Occipital lobe (tissue), 2 donors: ENCODE measurements around the gene TDRKH. TPM values are rescaled to one million over a fixed set of nuclear protein-coding genes. Genes with fewer than 3 reads are reported as not detected.

Source experiments
- DNase-seq: peaks from one replicate; lab custom pipeline; 2025; lab: John Stamatoyannopoulos, UW
- total RNA-seq: library from RNA; depleted of rRNA; stranded (reverse); fragments of >200 nt; gene quantifications from one replicate; pipeline ENCODE4 v1.2.3, GENCODE V29; 2014

TDRKH gene, protein sequence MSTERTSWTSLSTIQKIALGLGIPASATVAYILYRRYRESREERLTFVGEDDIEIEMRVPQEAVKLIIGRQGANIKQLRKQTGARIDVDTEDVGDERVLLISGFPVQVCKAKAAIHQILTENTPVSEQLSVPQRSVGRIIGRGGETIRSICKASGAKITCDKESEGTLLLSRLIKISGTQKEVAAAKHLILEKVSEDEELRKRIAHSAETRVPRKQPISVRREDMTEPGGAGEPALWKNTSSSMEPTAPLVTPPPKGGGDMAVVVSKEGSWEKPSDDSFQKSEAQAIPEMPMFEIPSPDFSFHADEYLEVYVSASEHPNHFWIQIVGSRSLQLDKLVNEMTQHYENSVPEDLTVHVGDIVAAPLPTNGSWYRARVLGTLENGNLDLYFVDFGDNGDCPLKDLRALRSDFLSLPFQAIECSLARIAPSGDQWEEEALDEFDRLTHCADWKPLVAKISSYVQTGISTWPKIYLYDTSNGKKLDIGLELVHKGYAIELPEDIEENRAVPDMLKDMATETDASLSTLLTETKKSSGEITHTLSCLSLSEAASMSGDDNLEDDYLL
- 17.6 TPM for total RNA-seq

DNA sequence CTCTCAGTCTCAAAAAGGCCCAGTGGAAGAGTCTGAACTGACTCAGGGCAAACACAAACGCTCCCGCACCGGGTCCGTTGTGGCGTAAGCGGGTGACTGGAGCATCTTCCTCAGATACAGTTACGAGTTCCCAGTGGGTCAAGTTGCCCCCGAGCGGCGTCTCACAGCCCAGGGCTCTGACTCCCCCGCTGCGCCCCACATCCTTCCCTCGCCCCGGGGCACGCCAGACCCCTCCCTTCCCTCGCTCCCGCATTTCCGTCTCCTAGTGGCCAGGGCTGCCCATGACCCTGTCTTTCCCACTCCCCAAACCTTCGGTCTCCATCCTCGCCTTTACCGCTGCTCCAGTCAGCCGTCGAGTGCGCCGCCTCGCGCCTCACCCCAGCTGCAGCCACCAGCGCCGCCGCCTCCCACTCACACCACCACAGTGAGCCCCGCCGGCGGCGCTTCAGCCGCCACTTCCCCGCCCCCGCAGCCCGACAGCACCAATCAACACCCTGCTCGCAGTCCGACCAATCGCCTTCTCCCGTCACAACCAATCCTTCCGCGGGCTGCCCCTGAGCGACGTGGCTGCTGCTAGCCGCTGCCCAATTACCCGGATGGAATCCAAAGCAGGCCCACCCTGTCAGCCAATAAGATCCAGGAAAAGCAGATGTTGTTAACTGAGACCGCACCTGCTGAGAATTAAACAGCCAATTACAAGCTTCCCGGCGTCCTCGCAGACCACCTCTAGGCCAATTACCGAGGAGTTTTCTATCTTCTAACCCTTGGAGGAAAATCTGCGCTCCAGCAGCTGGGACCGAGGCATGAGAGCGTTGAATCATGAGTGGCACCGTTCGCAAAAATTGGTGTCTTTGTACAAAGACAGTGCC is at the start of gene TDRKH:
TSS of gene TDRKH (minus strand) at position 430 of the 869 bp plus-strand sequence. CDS start 7,478 bp downstream, outside the sequence.
- DNase-seq: peak; percentile 98

DNA sequence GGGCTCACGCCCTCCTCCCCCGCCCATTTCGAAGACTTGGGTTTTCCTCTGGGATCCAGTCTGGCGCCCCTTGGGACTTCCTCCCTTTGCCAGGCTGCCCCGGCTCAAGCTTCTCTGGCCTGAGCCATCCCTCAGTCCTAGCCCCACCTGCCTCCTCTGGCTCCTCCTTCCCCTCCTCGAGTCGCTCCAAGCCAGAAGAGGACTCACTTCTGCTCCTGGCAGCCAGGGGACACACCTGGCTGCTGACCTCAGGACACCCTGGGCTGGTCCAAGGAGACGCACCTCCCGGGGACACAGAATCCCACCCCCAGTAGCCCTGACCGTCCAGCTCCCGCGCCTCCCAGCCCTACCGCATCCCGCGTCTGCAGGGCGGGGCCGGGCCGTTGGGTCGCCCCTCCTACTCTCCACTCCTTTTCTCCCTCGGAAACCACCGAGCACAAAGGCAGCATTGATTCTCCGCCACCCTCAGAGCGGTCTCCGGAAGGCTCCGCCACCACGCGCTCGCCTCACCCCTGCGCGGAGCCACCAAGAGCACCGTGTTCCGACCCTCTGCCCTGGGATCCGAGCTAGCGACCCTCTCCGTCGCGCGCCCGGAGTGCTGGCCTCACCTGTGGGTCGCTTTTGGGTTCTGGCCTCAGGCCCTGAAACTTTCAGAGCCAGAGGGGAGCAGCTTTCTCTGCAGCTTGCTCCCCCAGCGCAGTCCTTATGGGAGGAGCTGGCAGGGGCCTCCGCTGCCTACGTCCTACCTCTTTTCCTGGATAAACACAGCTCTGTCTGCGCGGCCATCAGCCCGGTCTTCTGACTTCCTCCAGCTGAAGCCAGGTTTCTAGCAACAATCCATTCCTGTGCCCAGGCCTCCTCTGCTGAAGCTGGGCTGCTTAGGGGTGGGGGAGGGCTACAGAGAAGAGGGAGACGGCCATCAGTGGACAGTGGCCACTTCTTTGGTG is 49.4 kb upstream of the TDRKH start, which contains the start of gene C2CD4D:
TSS of gene C2CD4D (minus strand) at position 364 of the 947 bp plus-strand sequence. CDS start 831 bp downstream, outside the sequence.
- peak; percentile 74 for DNase-seq

DNA sequence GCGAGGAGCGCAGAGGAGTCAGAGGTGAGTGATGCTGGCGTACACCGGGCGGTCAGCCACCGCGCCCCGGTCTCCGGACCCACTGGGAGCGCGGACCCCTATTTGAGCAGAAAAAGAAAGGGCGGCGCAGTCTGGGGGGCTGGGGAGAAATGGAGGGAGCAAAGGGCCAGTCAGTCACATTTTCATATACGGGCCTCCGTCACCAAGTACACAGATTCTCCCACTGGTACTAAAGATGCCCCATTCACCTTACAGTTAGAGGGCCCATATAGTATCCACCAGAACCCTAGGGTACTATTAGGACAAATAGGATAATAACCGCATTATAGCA is 48.7 kb upstream of the TDRKH start:
- no peak for DNase-seq

DNA sequence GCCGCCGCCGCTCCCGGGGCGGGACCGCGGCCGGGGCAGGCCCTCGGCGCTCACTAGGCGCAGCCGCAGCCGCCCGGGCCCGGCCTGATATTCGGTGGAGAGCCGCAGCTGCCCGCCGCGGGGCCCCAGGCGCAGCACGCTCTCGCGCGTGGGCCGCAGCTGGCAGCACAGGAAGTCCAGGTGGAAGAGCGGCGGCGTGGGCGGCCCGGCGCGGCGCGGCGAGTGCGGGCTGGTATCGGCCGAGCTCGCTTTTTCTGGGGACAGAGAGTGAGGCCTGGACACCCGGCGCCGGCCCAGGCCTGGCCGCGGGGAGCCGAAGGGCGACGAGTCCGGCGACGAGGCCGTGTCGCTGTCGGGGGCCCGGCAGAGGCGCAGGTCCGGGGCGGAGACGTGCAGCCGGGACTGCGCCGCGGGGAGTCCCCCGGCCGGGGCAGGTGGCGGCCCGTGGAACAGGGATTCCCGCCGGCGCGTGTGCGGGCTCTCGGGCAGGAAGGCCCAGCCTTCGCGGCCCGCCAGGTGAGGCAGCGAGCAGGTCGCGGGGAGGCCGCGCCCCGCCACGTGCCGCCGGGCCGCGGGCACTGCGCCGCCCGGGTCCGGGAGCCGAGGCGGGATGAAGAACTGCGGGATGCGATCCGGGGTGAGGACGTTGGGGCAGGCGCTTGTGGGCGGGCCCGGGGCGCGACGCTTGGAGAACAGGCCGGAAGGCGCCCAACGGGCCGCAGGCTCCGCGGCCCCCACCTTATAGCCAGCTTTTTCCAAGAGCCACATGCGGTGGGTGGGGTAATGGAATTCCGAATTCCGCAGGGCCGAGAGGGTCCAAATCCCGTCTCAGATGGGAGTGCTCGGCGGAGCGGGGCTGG is 48.2 kb upstream of the TDRKH start:
- no peak for DNase-seq

DNA sequence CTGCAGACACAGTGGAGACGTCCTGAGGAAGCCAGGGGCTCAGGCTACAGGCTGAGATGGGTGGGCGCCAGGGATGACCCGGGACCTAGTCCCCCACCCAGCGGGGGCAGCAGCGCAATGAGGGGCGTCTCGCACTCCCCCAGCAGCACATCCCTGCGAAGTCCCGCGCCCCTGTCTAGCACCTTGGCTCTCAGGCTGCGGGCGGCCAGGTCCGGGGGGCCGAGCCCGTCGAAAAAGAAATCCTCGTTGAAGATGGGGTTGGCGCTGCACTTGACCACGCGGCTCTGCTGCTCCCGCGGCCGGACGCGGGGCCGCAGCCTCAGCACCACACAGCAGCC is 47.6 kb upstream of the TDRKH start:
- no peak for DNase-seq

DNA sequence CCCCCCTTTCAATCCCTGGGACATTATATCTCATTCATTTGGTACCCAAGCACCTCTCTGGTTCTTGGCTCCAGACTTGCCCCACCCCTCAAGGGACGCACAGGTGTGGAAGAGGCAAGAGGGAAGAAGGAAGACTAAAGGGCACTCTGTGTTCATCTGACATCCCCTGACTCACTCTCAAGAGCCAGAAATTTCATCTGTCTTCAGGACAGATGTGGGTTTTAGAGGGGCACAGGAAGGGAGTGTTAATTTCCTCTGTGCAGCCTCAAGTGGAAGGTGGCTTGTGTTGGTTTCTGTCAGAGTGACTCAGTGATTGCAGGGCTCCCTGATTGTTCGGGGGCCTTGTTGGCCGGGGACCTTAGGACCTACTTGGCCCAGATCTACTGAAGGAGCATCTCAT is 46.9 kb upstream of the TDRKH start:
- DNase-seq: no peak

DNA sequence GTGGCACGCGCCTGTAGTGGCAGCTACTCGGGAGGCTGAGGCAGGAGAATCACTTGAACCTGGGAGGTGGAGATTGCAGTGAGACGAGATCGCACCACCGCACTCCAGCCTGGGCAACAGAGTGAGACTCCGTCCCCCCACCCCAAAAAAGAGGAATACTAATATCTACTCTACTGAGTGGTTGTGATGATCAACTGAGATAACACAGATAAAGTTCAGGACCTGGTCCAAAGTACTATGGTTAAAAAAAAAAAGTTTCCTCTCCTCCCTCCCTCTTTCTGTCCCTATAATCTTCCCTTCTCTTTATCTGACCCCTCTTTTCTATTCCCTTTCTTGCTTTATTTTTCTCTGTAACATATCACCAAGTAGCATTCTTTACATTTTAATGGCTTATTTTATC is 45.3 kb upstream of the TDRKH start:
- DNase-seq: no peak

DNA sequence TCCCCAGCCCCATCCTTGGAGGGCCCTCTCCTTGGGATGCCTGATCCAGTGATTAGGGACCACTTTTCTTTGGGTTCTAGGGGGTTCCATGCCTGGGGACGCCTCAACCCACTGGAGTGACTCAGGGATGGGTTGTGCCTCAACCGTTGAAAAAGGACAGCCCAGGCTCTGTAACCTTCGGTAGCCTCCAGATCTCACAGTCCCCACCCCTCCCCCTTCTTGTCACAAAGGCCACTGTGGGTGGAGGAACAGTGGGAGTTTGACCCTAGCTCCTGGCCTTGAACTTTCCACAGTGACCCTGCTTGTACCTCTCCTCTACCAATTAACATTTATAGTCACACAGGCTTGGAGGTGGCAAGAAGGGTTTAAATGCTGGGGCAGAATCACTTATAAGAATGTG is 43.9 kb upstream of the TDRKH start:
- DNase-seq: no peak

DNA sequence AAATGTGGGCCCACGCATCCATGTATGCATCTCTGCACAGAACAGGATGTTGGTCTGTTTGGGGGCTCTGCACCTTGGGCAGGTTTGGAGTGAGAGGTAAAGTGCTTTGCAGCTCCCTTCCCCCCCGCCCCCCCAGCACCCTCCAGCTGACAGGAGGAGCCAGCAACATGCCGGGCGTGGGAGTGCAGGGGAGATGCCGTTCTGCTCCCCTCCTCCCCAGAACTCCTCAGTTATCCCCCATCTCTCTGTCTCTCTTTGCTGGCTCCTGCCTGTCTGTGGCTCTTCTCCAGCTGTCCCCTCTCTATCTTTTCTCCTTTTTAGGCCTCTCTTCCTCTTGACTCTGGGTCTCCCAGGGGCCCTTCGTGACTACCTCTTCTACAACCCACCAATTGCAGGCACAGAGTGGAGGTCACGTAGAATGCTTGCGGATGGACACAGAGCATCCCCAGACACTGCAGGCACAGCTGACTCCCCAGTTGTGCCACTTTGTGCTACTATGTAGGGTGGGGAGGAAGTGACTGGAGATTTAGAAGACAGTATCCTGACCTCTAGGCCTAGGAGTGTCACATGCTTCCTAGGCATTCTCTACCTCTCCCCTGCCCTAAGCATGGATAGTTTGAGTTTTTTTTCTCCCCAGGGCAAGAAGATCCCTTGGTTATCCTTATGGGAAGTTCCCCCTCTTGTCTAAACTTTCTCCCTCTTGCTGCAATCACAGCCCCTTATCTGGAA is 43.0 kb upstream of the TDRKH start:
- DNase-seq: no peak

DNA sequence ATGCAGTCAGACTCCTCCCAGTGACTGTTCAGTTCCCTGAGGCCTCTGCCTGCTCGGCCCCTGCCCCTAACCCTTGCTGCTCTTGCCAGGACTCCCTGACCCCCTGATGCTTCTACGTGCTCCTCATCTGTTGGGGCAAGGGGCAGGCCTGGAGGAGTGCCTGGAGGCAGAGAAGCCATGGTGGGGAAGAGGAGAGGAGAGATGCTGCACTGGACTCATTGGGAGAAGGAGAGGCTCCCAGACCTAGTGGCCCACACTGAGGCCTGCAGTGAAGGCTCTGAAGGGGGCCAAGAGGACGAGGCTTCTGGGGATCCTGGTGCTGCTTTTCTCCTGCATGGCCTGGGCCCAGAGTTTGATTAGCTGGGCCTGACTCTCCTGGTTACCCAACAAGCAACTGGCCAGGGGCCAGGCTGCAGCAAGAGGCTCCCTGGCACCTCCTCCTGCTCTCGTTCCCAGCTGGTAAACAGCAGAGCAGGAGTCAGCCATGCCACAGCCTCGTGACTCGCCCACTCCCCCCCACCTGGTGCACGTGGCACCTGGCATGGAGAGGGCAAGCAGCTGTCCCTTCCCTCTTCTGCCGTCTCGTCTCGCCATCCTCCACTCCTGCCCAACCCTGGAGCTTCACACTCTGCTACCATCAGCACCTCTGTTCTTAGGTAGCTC is 42.1 kb upstream of the TDRKH start:
- peak; percentile 21 for DNase-seq

DNA sequence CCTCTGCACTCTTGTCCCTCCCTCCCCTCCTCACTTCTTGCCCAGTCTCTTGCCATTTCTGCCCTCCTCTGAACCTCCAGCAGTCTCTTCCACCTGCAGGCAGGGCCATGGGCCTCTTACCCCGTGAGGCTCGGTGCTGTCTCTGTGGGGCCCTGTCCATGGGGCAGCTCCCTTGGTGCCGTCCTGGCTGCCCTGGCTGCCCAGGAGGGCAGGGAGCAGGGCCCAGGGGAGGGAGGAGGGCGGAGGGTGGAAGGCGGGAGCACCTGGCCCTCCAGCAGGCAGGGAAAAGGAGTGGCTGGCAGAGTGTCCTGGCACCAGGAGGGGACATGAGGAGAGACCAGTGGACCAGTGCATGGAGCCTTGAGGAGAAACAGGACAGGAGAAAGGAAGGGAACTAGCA is 41.3 kb upstream of the TDRKH start, which contains the start of gene RORC:
TSS of gene RORC (minus strand) at position 198 of the 400 bp plus-strand sequence. CDS start at position 160, 38 bp downstream.
- DNase-seq: no peak

DNA sequence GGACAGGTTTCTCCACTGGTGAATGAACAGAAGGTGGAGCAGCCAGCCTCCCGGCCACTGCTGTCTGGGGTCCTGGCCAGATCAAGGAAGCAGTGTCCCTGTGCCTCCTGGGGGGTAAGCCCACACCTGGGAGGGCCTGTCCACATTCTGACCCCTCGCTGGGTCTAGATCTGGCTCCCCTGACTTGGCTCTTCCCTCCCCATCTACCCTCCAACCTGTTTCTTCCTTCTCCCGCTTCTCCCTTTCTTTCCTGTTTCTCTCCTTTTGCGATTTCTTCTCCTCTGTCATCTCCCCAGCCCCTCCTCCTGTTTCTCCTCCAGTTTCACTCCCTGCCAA is 40.9 kb upstream of the TDRKH start:
- no peak for DNase-seq

DNA sequence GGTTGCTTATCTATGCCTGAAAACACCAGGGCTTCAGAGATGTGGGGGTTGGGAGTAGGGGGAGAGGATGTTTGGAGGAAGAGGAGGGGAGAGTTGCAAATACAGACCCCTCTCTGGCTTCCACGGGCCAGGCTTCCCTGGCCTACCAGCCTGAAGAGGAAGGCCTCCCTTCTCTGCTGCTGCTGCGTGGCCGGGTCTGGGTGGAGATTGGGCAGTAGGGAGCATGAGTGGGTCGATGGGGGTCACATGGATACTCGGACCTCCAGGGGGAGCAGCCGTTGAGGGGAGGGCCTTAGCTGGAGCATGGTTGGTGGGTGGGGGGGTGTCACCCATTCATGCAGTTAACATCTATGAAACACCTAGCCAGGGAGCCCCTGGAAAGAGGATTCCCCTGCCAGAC is 39.8 kb upstream of the TDRKH start:
- DNase-seq: no peak

DNA sequence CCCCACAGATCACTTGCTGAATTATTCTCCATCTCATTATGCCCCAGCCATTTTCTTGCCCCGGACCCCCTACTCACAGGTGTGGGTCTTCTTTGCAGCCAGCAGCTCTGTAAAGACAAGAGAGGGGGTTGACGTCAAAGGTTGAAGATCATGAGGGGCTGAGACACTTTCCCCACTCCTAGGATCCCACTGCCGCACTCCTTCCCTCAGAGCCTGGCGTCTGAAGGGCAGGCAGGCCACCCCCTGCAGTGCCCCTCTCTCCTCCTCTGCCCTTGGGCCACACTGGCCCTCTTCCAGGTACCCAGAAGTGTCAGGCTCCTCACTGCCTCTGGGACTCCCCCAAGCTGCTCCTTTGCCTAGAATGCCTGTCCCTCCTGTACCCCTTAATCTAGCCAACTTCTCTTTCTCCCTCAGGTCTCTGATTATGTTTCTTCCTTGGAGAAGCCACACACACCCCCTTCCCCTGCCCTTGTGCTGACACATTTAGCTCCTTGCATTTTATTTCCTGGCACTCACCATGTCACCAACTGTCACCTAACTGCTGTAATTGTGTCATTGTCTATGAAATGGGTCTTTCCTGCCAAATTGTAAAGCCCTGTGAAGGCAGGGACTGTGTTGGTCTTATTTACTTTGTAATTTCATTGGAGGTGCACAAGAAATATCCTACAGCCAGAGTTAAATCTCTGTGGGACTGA is 39.2 kb upstream of the TDRKH start:
- no peak for DNase-seq

DNA sequence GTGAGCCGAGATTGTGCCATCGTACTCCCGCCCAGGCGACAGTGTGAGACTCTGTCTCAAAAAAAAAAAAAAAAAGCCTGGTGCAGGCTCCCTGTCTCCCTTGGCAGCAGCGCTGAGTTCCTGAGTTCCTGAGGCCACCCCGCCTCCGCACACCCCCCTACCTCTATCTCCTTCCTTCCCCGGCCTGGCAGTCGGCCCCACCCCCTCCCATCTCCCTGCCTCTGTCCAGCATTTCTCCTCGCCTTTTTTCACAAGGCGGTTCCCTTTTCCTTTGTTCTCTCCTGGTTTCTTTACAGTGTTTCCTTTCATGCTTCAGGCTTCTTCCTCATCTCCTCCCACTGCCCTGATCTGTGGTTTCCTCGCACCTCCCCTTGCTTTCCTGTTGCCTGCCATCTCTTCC is 38.6 kb upstream of the TDRKH start:
- DNase-seq: no peak

DNA sequence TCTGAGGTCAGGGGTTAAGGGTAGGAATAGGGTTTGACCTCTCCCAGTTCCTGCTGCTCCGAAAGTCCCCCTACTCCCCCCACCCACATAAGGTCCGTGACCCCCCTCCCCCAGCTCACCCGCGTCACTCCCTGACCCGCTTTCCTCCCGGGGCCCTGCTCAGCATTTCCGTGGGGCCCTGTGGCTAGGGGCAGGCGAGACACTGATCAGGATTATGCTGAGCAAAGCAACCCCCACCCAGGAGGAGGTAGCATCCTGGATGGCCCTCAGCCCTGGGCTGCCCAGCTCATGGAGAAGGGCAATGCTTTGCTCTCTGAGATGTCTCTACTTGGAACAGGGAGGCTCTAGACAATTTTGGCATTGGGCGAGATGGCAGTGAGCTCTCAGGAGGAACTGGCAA is 37.6 kb upstream of the TDRKH start:
- DNase-seq: no peak

DNA sequence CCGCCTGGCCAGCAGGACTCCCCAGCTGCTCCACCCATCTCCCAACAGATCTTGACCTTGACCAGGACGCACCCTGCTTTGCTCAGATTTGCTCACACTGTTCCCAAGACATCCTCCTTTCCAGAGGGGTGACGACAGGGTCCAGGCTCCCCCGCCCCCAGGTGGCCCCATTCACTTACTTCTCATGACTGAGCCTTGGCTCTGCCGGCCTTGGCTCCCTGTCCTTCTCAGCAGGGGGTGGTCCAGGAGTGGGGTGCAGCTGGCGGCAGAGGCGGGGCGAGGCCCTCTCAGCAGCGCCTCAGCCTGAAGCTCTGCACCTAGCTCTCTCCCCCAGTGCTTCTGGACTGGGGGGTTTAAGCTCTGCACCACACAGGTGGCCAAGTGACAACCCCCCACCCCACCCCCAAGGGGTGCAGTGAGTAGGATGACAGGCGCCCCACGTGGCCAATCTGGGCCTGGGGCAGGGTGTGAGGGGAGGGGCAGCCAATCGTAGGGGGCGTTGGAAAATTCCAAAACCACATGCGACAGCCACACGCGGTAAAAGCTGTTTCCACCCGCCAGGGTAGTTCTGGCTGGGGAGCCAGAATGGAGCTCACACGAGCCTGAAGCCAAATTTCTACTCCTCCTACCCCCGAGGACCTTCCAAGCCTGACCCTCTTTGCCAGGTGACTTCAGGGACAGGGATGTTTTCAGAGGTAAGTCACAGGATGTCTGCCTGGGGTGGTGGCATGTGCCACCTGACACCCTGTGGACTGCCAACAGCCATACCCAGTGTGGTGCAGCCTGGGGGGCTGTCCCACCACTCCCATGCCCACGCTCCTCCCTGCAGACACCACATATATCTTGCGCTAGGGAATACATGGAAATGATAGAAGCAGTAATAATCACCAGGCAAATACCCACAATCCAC is 35.7 kb upstream of the TDRKH start:
- no peak for DNase-seq
